Measurements from ENCODE around the gene WIPF3. TPM values are rescaled to one million over a fixed set of nuclear protein-coding genes. Genes with fewer than 3 reads are reported as not detected.

Gene WIPF3
- total RNA-seq, 6 experiments from 2014 or later = not detected

- peaks cover 4% of the 10 kb centered on the region; the same call in 1 of the 2 replicates for H3K27me3 Mint-ChIP-seq (ENCODE audit: insufficient read depth)
- no peak overlapping the region for H3K4me3 Mint-ChIP-seq
- no peak for DNase-seq
- H3K4me1 Mint-ChIP-seq (ENCODE audit: low read depth) = peaks cover 15% of the 10 kb centered on the region
- no peak overlapping the region for H3K27ac Mint-ChIP-seq
- H3K9me3 Mint-ChIP-seq = no peaks in the 10 kb centered on the region
- H3K36me3 Mint-ChIP-seq (ENCODE audit: low read depth) = peaks cover 57% of the 10 kb centered on the region
- TF ChIP-seq CTCF (IDR thresholded peaks at IDR 0.05) = no peak
Observed at GRCh38 chr7:29940199-29940598, 133.9 kb downstream of the WIPF3 start.

- no peak for DNase-seq
- no peaks in the 10 kb centered on the region for H3K9me3 Mint-ChIP-seq
- H3K27ac Mint-ChIP-seq = no peak overlapping the region
- peaks cover 4% of the 10 kb centered on the region; the same call in 1 of the 2 replicates for H3K27me3 Mint-ChIP-seq (ENCODE audit: insufficient read depth)
- peaks cover 18% of the 10 kb centered on the region for H3K4me1 Mint-ChIP-seq (ENCODE audit: low read depth)
- no peak overlapping the region for H3K4me3 Mint-ChIP-seq
- no peak for TF ChIP-seq CTCF (IDR thresholded peaks at IDR 0.05)
- H3K36me3 Mint-ChIP-seq (ENCODE audit: low read depth) = peaks cover 40% of the 10 kb centered on the region
Observed at GRCh38 chr7:29945259-29945809, 139.0 kb downstream of the WIPF3 start.

- Mint-ChIP-seq H3K36me3 (ENCODE audit: low read depth) (peaks cover 44% of the 10 kb centered on the region), H3K4me3 (no peak overlapping the region), H3K27ac (peak overlapping the region; percentile 62), H3K27me3 (ENCODE audit: insufficient read depth) (peaks cover 4% of the 10 kb centered on the region; the same call in 1 of the 2 replicates), H3K4me1 (ENCODE audit: low read depth) (peaks cover 18% of the 10 kb centered on the region), H3K9me3 (no peaks in the 10 kb centered on the region)
- peak; percentile 66 for TF ChIP-seq CTCF (IDR thresholded peaks at IDR 0.05)
- DNase-seq = peak; percentile 11
Observed at GRCh38 chr7:29946428-29947186, 140.3 kb downstream of the WIPF3 start.

GRCh38 chr7:29948587-29948986 lies 142.3 kb downstream of the WIPF3 start:
- no peak for TF ChIP-seq CTCF (IDR thresholded peaks at IDR 0.05)
- peaks cover 4% of the 10 kb centered on the region; the same call in 1 of the 2 replicates for H3K27me3 Mint-ChIP-seq (ENCODE audit: insufficient read depth)
- H3K9me3 Mint-ChIP-seq = no peaks in the 10 kb centered on the region
- H3K4me3 Mint-ChIP-seq = no peak overlapping the region; the same call in 1 of the 2 replicates
- DNase-seq = no peak
- H3K36me3 Mint-ChIP-seq (ENCODE audit: low read depth) = peaks cover 51% of the 10 kb centered on the region
- no peak overlapping the region for H3K27ac Mint-ChIP-seq
- H3K4me1 Mint-ChIP-seq (ENCODE audit: low read depth) = peaks cover 18% of the 10 kb centered on the region

- H3K27ac Mint-ChIP-seq = no peak overlapping the region
- H3K9me3 Mint-ChIP-seq = no peaks in the 10 kb centered on the region
Observed at GRCh38 chr7:29950480-29950879, 144.2 kb downstream of the WIPF3 start.

More at GRCh38 chr7:29950480-29950879, 144.2 kb downstream of the WIPF3 start:
- peaks cover 14% of the 10 kb centered on the region for H3K4me1 Mint-ChIP-seq (ENCODE audit: low read depth)
- no peak for TF ChIP-seq CTCF (IDR thresholded peaks at IDR 0.05)
- DNase-seq = no peak
- H3K36me3 Mint-ChIP-seq (ENCODE audit: low read depth) = peaks cover 45% of the 10 kb centered on the region
- H3K27me3 Mint-ChIP-seq (ENCODE audit: insufficient read depth) = no peaks in the 10 kb centered on the region
- H3K4me3 Mint-ChIP-seq = no peak overlapping the region

Measured in HFFc6 (cell line).